Stimulated activated CD8-positive, alpha-beta memory T cell treated with anti-CD3 and anti-CD28 coated beads, Interleukin-2, amount 100 ng/mL, for 1 hour (primary cell): ENCODE measurements around the gene ANKRD11.
"Not testable (repeated sequence)": the region's sequence is repeated elsewhere in the genome, so short reads cannot be mapped to it uniquely, and the experiment has no call there.

Experiments
- DNase-seq, 2 donors: peaks; one replicate each; pipeline ENCODE4 v3.0.0-alpha.2; 2020; ENCODE audit warnings: low read depth in 2 of 2

The ANKRD11 gene

DNA sequence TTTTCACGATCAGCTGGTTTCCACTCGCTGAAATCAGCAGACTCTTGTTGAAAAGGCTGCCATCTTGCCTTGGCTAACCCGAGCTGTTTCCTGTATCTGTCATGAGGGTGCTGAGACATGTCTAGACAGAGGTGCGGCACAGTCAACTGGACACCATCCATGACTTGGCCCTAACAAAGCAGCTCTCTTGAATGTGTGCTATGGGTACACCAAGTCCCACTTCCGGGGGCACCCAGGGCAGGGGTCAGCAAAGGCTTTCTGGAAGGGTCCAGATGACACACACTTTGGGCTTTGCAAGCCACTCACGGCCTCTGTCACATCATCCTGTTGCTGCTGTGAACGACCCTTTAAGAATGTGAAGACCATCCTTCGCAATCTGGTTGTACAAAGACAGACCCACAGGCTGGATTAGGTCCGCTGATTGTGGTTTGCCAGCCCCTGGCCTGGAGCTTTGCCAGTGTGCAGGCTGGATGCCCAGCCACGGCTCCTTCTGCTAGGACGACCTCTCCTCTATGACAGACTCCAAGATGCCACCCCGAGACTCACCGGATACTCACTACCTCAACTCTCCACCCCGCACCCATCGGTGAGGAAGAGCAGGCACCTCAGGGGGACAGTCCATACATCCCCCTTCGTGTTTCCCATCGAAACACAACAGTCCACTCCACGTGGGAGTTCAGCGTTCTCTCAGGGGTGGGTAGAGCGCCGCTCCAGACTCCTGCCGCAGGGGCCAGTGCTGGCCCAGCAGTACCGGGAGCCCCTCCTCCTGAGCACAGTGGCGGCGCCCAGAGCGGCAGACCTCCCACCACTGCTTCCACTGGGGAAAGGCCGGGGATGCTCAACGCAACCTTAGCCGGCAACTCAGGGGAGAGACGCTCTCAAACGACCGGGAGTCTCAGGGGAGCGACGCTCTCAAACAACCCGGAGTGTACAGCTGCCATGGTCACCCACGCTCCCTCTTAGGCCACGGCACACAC is 123.5 kb downstream of the ANKRD11 start:
- no peak for DNase-seq

- DNase-seq = no peak
These were observed 124.4 kb downstream of the ANKRD11 start for GRCh38 chr16:89365996-89366395.

- no peak for DNase-seq
These were observed 125.3 kb downstream of the ANKRD11 start for GRCh38 chr16:89365044-89365467.

- no peak for DNase-seq
These were observed 125.8 kb downstream of the ANKRD11 start for GRCh38 chr16:89364606-89365005.

GRCh38 chr16:89363621-89364393 is 126.6 kb downstream of the ANKRD11 start:
- no peak for DNase-seq

DNA sequence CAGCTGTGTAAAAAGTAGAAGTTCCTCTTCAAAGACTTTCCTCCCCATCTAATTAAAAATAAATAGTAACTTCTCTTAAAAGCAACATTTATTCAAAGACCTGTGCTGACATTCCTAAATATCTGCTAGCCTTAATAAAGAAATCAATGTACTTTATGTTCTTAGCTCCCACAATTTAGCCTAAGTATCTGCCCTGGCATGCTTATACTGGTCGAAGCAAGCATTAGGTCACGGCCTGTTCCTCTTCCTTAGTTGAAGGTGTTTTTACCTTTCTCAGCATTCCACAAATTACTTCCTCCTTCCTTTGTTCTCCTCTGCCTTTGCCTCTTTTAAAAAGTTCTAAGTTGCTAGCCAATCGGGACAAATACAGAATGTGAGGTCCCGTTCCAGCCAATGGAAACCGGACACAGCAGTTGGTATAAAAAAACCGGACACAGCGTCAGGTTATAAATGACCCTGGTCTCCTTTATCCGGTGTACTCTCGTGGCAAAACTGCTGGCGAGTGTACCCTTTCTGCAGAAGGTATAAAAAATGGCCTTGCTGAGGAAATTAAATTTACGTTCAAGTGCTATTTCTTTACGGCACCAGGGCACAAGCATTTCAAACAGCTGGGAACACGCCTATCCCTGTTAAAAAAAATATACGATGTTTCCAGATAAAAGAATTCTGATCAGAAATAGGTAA is 127.7 kb downstream of the ANKRD11 start:
- not testable (repeated sequence) for DNase-seq

- no peak for DNase-seq
These were observed 128.4 kb downstream of the ANKRD11 start for GRCh38 chr16:89361751-89362539.

- DNase-seq = peak; percentile 41 to 62
These were observed 129.5 kb downstream of the ANKRD11 start for GRCh38 chr16:89360760-89361435.

GRCh38 chr16:89359264-89360147 is 130.9 kb downstream of the ANKRD11 start:
- DNase-seq = no peak

- DNase-seq = no peak
These were observed 132.0 kb downstream of the ANKRD11 start for GRCh38 chr16:89358030-89359005.

GRCh38 chr16:89357055-89357816 is 133.1 kb downstream of the ANKRD11 start:
- DNase-seq = no peak

GRCh38 chr16:89355686-89356085 is 134.7 kb downstream of the ANKRD11 start:
- no peak for DNase-seq

- DNase-seq = no peak
These were observed 135.4 kb downstream of the ANKRD11 start for GRCh38 chr16:89355007-89355406.

GRCh38 chr16:89354325-89354724 is 136.0 kb downstream of the ANKRD11 start:
- no peak for DNase-seq

DNA sequence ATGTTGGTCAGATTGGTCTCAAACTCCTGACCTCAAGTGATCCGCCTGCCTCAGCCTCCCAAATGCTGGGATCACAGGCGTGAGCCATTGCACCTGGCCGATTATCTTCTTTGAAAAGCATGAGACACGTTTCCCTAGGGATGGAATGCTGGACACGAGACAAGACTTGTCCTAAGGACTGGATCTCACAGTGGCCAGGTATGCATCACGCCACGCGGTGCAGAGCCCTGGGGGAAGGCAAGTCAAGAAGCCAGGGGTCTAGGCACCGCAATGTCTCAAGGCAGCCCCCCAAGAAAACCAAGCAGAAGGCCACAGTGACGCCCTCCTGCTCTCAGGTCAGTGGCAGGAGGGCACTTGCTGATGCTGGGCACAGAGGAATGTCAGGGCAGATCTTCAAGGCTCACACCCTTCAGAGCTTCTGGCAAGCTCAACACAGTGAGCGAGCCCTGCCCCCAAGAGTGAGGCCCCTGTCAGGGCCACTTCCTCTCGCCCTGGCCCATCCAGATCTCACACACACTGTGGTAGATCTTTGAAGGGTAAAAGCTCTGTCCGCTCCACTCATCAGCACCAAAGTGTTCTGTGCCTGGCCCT is 138.2 kb downstream of the ANKRD11 start:
- no peak for DNase-seq

GRCh38 chr16:89351645-89352044 is 138.7 kb downstream of the ANKRD11 start:
- DNase-seq = no peak

GRCh38 chr16:89350701-89351380 is 139.5 kb downstream of the ANKRD11 start:
- no peak for DNase-seq
